NOMO-1 treated with DMSO at 0.1 percent for 48 hours (cell line): ENCODE data around the gene CMIP.
A peak's percentile ranks its signal among the peaks of the same experiment; 100 is the strongest.
"Not testable (repeated sequence)": the region's sequence is repeated elsewhere in the genome, so short reads cannot be mapped to it uniquely, and the experiment has no call there.

Experiments used
- DNase-seq: peaks from one replicate; lab custom pipeline; 2025; ENCODE audit not compliant: unreplicated experiment; lab: John Stamatoyannopoulos, UW

Gene CMIP

GRCh38 chr16:81444448-81445121 lies at the start of gene CMIP:
CMIP (plus strand) TSS chr16:81444808.
- peak; percentile 75 for DNase-seq

- no peak for DNase-seq
Measured at GRCh38 chr16:81394966-81395655, 49.5 kb upstream of the CMIP start.

DNA sequence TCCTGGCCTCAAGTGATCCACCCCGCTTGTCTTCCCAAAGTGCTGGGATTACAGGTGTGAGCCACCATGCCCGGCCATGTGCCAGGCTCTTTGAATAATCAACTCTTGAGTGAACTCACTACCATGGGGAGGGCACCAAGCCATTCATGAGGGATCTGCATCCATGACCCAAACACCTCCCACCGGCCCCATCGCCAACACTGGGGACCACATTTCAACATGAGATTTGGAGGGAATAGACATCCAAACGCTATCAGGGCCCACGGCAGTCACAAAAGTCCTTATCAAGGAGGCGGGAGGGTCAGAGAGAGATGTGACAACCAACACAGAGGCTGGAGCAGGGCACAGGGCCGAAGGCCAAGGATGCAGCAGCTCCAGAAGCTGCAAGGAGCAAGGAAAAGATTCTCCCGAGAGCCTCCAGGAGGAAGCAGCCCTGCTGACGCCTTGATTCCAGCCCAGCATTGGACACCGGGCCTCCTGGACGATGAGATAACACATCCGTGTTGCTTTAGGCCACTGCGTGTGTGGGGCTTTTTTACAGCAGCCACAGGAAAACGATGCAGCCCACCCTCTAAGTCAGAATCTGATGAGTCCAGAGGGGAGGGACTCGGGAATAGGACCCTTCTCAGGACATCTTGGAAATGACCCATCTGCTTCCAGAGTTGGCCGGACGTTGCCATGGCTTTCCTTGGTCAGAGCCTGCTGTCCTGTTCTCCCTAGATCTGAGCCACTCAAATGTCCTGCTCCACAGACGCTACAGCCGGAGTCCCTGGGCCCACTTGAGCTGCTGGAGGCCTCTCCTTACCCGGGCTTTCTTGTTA lies 47.3 kb upstream of the CMIP start:
- no peak for DNase-seq

DNA sequence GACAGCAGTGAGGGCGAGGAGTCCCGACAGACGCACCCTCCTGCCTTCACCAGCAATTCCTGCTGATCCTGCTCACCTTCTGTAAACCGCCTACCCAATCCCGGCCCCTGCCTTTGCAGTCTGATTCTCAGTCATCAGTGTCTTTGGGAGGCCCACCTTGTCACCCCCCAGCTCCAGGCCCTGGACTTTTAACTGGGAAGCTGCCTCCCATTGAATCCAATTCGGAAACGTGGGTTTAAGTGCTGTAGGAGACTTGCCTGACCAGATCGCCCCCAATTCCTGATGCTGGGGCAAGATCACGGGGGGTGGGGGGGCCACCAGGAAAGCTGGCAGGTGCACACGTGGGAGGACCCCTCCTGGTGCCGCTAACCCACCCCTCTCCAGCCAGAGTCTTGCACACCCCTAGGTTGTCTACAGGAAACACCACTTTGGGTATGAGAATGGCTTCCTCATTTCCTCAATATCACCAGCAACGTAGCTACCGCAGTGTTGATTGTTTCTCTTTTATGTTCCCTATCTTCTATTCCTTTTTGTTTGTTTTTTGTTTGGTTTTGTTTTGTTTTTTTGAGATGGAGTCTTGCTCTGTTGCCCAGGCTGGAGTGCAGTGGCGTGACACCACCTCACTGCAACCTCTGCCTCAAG lies 46.6 kb upstream of the CMIP start:
- DNase-seq = no peak

GRCh38 chr16:81399909-81400308 lies 44.7 kb upstream of the CMIP start:
- DNase-seq = no peak

GRCh38 chr16:81401035-81401950 lies 43.3 kb upstream of the CMIP start:
- no peak for DNase-seq

GRCh38 chr16:81403208-81403600 lies 41.4 kb upstream of the CMIP start:
- no peak for DNase-seq

GRCh38 chr16:81403601-81404391 lies 40.8 kb upstream of the CMIP start:
- peak; percentile 81 for DNase-seq

DNA sequence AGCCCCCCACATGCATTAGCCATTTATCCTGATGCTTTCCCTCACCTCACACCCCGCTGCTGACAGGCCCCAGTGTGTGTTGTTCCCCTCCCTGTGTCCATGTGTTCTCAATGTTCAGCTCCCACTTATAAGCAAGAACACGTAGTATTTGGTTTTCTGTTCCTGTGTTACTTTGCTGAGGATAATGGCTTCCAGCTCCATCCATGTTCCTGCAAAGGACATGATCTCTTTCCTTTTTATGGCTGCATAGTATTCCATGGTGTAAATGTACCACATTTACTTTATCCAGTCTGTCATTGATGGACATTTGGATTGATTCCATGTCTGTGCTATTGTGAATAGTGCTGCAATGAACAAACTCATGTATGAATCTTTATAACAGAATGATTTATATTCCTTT lies 39.6 kb upstream of the CMIP start:
- DNase-seq = not testable (repeated sequence)

DNA sequence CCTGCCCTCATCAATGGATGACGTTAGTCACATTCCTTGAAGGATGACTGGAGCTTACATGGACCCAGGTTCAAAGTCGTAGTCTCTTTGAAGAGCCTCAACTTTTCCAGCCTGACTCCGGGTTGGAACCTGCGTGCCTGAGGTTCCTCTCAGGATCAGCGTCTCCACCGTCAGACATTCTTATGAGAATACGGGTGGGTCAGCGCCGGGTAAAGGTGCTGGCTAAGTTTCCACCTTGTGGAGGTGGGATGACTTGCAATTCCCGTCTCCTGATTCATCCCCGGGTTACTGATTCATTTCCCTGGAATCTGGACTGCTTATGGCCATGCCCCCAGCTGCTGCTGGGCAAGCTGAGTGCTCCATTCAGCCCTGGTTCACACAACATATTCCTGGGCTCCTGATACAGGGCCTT lies 38.9 kb upstream of the CMIP start:
- DNase-seq = no peak

GRCh38 chr16:81408409-81408950 lies 36.1 kb upstream of the CMIP start:
- no peak for DNase-seq

DNA sequence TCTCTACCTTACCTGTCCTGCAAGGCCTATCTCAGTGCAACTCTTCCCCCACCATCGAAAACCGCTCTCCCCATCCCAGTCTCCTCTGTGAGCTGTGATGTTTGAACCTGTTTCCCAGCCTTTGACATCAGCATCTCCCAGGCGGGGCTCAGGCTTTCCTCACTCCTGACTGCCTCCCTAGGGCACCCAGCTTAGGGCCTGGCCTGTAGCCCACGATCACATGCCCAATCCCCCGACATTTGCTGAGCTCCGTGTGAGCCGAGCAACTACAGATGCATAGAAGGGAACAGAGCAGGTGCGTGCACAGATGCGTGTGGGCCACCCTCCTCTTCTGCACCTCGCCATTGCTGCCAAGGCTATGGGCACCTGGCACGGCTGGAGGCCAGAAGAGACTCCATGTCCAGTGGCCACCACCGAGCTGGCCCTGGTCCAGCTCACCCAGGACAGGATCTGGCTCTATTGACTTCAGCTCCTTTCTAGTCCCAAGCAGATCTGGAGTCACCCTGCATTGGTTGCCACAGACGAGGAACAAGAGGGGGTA lies 35.5 kb upstream of the CMIP start:
- DNase-seq = no peak

- no peak for DNase-seq
Measured at GRCh38 chr16:81410643-81411293, 33.8 kb upstream of the CMIP start.

GRCh38 chr16:81413245-81413990 lies 31.2 kb upstream of the CMIP start:
- no peak for DNase-seq

GRCh38 chr16:81415751-81416150 lies 28.9 kb upstream of the CMIP start:
- DNase-seq = no peak

GRCh38 chr16:81416749-81417148 lies 27.9 kb upstream of the CMIP start:
- no peak for DNase-seq

GRCh38 chr16:81417210-81417609 lies 27.4 kb upstream of the CMIP start:
- DNase-seq = no peak

GRCh38 chr16:81419806-81420205 lies 24.8 kb upstream of the CMIP start:
- no peak for DNase-seq
